Ovary (tissue), 3 donors: Measurements from ENCODE around the gene YJEFN3.

Experiments
- EP300 ChIP-seq: sonication (generic); formaldehyde crosslinking; IDR thresholded peaks from one replicate; pipeline ENCODE4 v1.6.1; 2017; ENCODE audit warnings: antibody characterized with exemption
- POLR2A ChIP-seq: fragments of 450-650 bp; IDR thresholded peaks from one replicate; pipeline ENCODE4 v1.6.1; 2017; ENCODE audit warnings: antibody characterized with exemption, mild to moderate bottlenecking, moderate library complexity
- TF ChIP-seq, protein P1 (sequence below), 3 donors: fragments of 450-650 bp in 2 of 3; fragments of 200-600 bp in 1 of 3; IDR thresholded peaks; one replicate each; pipeline versions ENCODE4 v1.5.1 to v1.8.0; 2016 to 2022; ENCODE audit warnings: antibody characterized with exemption in 3 of 3, mild to moderate bottlenecking in 1 of 3
- donor health status: DM: no; HTN: no; CAD: no.

DNA sequence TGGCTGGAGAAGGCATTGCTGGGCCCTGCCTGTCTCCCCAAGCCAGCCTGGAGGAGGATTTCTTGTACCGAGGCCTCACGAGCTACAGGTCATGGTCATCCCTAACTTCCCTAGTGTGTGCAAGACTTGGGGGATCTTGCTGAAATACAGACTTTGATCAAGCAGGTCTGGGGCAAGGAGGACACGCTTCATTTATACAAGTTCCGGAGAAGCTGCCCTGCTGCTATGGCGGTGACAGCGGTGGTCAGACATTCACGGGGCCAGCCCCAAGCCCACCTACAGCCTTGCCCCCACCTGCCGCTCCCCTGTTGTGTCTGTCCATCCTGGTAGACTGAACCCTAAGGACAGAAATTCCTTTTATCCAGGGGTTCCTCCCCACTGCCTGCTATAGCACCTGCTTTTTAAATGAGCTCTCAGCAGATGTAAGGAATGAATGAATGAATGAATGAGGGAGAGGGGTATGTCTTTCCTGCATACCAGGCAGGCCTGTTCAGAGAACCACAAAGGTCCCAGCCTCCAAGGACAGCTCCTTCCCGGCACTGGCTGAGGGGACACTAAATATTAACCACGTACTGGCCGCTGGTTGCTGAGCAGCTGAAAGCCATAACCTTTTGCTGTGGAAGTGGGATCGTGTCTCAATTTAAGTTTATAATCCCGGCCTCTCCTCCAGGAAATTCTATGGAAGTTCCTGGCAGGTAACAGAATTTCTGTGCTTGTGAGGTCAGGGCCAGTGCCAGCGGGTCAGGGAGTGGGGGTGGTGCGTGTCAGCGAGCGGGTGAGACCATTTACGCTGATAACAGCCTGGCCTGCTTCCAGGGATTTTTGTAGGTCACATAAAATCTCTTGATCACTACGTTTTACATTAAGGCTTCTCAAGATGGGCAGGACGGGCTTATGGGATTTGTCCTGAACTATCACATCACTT is 40.5 kb upstream of the YJEFN3 start:
- TF ChIP-seq, protein P1, sequence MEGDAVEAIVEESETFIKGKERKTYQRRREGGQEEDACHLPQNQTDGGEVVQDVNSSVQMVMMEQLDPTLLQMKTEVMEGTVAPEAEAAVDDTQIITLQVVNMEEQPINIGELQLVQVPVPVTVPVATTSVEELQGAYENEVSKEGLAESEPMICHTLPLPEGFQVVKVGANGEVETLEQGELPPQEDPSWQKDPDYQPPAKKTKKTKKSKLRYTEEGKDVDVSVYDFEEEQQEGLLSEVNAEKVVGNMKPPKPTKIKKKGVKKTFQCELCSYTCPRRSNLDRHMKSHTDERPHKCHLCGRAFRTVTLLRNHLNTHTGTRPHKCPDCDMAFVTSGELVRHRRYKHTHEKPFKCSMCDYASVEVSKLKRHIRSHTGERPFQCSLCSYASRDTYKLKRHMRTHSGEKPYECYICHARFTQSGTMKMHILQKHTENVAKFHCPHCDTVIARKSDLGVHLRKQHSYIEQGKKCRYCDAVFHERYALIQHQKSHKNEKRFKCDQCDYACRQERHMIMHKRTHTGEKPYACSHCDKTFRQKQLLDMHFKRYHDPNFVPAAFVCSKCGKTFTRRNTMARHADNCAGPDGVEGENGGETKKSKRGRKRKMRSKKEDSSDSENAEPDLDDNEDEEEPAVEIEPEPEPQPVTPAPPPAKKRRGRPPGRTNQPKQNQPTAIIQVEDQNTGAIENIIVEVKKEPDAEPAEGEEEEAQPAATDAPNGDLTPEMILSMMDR (IDR thresholded peaks at IDR 0.05) = no peak
- TF ChIP-seq POLR2A (no peak), EP300 (no peak)
